Glomerular visceral epithelial cell (primary cell): ENCODE measurements around the gene CTAGE6.
"Not testable (repeated sequence)": the region's sequence is repeated elsewhere in the genome, so short reads cannot be mapped to it uniquely, and the experiment has no call there.

Source experiments
- DNase-seq: peaks from one replicate; pipeline ENCODE4 v3.0.0-alpha.2; 2016; ENCODE audit errors: extremely low spot score

The CTAGE6 gene

DNA sequence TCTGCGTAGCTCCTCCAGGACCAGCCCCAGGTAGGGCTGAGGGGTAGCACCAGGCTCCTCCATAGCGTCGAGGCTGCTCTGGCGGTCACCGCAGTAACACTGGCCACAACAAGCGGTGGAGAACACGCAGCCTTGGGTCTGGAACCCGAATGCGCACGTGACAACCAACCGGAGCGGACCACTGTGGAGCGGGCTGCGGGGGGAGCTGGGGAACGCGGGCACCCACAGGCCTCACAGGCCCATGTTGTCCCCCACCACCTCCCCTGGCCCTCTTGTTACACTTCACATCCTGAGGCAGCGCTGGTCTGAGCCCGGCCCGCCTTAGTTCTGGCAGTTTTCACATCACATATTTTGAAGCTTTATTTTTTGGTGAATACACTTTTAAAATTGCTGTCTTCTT is at the start of gene CTAGE6:
CTAGE6 (minus strand) TSS at position 101 of the 400 bp plus-strand sequence; CDS start at position 63, 38 bp downstream.
- DNase-seq: not testable (repeated sequence)

DNA sequence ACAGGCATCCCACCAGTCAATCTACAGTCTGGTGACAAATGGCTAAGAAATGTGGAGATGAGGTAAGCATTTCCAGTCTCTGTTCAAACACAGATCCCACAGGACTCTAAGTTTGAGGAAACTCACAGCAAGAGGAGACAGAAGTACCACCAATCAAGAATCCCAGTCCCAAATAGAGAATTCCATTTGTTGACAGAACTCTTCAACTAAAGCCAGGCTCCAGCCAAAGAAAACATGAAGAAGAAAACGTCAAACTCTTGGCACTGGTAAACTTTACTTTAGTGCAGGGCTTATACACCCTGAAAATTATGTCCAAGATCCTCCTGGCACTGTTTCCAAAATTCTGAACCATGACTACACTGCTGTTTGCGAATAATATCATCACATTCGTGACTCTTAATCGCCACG is 49.2 kb upstream of the CTAGE6 start:
- DNase-seq: not testable (repeated sequence)

GRCh38 chr7:143797896-143798290 is 40.4 kb upstream of the CTAGE6 start:
- not testable (repeated sequence) for DNase-seq

DNA sequence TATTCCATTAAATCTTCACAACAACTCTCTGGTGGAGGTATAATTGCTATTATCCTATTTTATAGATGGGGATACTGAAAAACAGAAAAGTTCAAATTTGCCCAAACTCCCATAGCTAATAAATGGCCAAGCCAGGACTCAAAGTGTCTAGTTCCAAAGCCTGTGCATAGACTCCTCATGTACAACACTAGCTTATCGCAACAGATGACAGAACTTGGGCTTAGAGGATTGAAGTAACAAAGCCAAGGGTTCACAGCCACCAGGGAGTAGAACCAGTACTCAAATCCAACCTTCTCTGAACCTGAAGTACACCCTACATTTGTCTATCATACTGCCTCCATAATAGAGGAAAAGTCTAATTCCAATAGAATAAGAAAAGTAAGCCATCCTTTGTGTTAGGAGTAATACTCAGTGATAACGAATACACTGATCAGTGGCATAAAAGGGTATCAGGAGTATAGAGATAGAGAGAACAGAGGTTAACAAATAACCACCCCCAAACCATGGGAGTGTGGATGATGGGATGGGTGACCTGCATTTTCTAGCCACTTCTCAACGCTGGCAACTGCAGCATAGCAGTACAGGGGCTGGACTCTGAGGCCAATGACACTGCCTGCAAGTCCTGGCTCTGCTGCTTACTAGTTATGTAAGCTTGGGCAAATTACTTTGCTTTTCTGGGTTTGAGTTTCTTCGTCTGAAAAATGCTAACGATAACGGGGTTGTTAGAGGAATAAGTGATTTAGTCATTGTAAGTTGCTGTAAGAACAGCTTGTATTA is 39.8 kb upstream of the CTAGE6 start:
- not testable (repeated sequence) for DNase-seq

DNA sequence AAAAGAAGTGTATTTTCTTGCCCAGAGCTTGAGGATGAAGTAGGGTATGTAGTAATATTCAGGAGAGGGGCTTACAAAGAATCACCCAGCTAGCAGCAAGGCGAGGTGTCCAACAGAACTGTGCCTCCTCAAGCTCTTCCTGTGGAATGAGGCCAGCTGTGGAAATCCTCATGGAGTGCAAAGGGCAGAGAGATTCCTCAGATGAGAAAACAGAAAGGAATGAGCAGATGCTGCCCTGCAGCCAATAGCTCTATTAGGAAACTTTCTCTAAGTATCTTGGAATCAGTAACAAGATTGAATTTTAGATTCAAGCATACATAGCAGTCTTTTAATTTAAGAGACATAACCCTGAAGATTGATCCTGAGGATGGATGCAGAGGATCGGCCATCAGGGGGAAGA is 38.2 kb upstream of the CTAGE6 start:
- DNase-seq: not testable (repeated sequence)

GRCh38 chr7:143792633-143793032 is 35.1 kb upstream of the CTAGE6 start:
- not testable (repeated sequence) for DNase-seq

- not testable (repeated sequence) for DNase-seq
These were observed 28.1 kb upstream of the CTAGE6 start for GRCh38 chr7:143785415-143786182.

- DNase-seq: not testable (repeated sequence)
These were observed 22.1 kb upstream of the CTAGE6 start for GRCh38 chr7:143779591-143779990.

DNA sequence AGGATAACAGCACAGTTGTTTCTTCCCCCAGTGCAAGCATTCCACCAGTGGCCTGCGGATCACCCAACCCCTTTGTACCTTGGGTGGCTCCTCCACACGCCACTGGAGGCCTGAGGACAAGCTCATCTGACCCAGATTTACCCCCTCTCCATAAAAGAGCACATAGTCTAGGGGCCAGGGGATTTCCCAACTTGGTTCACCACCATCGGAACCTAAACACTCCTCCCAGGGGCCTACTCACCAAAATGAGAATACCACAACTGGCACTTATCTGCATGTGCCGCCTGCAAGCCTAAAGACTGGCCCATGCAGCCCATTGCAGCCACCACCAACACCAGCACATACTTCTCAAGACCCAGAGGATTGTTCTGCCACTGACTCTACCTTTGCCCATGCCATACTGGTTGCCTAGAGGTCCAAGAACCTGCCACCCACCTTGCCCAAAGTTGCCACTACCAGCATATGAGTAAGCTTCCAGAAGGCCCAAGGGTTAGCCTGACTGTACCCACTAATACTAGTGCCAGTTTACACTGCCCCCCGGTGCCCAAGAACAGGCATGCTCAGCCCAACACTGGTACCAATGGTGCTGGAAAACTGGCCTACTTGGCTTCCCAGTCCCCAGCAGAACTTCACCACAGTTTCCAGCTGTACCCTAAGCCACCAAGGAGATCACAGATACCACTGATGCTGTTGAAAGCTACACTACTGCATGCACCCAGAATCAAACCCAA is 15.4 kb upstream of the CTAGE6 start:
- not testable (repeated sequence) for DNase-seq

- DNase-seq: not testable (repeated sequence)
These were observed 10.0 kb upstream of the CTAGE6 start for GRCh38 chr7:143767531-143767930.

DNA sequence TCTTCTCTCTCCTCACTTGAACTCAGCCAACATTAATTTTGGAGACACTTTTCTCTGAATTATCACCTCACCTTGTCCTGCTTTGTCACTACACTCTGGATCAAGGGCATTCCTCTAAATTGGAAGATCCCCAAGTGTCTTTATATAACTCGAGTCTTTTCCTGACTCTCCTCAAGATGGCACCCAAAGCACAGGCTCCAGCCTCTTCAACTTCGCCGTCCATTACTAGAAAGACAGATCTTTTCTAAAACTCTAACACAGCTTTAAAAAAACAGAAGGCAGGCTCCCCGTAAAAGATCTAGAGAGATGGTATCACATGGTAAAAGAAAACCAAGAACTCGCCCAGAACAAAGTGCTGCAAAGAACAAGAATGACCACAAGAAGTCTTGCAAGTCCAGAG is 8.2 kb upstream of the CTAGE6 start:
- not testable (repeated sequence) for DNase-seq

DNA sequence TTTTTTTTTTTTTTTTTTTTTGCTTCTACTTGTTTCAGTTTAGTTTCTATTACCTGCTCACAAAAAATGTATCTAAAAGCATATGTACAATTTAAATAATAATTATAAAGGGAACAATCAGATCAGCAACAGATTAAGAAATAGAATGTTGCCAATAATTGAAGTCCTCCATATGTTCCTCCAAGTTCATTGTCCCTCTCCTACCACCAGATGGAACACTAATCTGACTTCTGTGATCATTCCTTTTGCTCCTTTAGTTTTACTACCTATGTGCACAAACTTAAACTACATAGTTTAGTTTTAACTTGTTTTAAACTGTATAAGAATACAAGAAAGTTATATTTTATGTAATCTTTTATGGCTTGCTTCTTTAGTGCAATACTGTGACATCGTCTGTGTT is 5.6 kb upstream of the CTAGE6 start:
- DNase-seq: not testable (repeated sequence)

DNA sequence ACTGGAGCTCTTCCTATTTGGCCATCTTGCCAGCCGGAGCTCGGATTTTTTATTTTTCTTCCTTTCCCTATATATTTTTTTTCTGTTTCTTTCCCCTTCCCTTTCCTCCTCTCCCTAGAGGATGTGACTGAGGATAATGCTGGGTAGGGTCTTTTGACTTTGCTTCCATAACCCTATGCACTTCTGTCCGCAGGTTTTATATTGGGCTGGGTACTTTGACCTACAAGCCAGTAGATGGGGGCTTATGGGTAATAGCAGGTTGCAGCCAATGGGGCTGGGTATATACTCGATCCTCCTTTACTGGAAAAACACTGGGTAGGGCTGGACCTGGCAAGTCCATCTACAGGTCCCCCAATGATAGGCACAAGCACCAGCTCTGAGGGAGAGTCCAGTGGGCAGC is 12.2 kb downstream of the CTAGE6 start:
- DNase-seq: not testable (repeated sequence)

DNA sequence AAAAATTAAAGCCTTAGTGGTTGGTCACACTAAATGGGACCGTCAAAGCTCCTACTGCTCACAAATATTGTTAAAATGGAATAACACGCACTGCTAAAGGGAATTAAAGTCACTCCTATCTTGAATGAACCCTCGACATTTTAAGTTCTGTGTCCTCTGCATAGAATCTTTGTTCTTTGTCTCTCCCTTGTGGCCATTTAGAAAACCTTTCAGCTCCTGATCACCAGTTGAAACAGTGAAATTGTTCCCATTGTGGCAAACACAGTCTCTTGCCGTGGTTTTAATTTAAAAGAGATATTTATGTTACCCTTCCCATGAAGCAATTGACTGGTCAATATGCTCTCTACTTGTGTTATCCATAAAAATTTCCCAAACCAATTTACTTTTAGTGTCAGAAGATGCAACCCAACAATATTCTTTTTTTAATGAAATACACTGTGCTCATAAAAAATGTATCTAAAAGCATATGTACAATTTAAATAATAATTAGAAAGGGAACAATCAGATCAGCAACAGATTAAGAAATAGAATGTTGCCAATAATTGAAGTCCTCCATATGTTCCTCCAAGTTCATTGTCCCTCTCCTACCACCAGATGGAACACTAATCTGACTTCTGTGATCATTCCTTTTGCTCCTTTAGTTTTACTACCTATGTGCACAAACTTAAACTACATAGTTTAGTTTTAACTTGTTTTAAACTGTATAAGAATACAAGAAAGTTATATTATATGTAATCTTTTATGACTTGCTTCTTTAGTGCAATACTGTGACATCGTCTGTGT is 20.3 kb downstream of the CTAGE6 start:
- DNase-seq: peak; percentile 37

GRCh38 chr7:143735962-143736361 is 21.5 kb downstream of the CTAGE6 start:
- DNase-seq: no peak

DNA sequence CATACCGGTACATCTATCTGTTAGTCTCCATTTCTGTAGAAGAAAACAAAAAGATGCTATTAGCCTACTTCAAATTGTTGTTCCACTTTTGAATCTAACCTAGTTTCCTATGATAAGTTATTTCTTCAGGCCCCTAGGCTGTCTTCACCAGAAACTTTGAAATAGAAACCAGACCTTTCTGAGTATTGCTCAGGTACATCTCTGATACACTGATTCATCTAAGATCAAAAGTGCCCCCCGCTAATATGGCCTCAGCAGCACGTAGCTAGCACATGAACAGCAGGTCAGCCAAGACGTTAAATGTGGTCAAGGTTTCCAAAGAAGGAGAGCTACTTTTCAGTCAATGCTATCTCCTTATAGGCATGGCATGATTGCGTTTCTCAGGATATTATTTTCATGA is 23.6 kb downstream of the CTAGE6 start:
- DNase-seq: no peak

- DNase-seq: no peak
These were observed 29.1 kb downstream of the CTAGE6 start for GRCh38 chr7:143728333-143728862.

GRCh38 chr7:143727561-143727960 is 29.9 kb downstream of the CTAGE6 start:
- DNase-seq: not testable (repeated sequence)

- not testable (repeated sequence) for DNase-seq
These were observed 31.4 kb downstream of the CTAGE6 start for GRCh38 chr7:143726143-143726542.

DNA sequence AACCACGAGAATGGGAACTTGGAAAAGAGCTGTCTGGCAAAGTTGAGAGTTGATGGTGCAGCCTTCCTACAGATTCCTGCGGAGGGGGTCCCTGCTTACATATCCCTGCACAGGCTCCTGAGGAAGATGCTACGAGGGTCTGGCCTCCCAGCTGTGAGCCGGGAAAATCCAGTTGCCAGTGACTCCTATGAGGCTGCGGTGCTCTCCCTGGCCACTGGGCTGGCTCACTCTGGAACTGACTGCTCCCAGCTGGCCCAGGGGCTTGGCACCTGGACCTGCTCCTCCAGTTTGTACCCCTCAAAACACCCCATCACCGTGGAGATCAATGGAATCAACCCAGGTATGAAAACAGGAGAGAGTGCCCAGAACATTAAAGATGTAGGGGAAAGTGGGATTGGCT is 37.2 kb downstream of the CTAGE6 start:
- not testable (repeated sequence) for DNase-seq
